Measurements from ENCODE around the gene ANKMY1. TPM values are rescaled to one million over a fixed set of nuclear protein-coding genes. Genes with fewer than 3 reads are reported as not detected.
A peak's percentile ranks its signal among the peaks of the same experiment; 100 is the strongest.

ANKMY1 gene
- total and polyA plus RNA-seq, 2 of the 13 experiments (the other 11 are each of a cell fraction or from before 2014, with no cell fraction given), result 11.7 to 18.8 TPM

DNA sequence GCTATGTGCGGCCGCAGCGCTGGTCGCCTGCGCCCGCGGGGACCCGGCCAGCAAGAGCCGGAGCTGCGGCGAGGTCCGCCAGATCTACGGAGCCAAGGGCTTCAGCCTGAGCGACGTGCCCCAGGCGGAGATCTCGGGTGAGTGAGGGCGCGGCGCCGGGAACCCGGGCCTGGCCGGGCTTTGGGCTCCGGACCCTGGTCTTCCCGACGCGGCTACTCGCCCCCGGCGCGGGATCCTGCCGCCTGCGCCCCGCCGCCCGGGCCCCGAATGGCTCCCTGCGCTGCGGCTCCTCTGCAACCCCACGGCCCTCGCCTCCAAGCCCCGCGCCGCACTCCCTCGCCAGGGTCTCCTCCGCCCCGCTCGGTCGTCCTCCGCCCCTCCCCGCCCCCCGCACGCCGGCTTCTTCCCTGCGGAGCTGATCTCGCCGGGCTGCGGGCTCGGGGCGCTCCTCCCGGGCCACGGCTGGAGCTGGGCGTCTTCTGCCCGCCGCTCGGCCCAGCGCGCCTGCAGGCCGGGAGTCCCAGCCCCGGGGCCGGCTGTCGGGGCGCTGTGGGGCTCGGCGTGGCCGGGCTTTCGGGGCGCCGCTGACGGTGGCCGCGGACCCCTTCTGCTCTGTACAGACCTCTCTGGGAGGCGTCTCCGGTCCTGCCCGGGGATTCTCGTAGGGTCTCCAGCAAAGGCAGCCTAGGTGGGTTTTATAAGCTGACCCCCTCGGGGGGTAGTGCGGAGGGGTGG, 121.7 kb downstream of the ANKMY1 start (continued):
- no peak for TF ChIP-seq DZIP1 (CRISPR knock-in tag; IDR thresholded peaks at IDR 0.05)
- TF ChIP-seq, protein P1, sequence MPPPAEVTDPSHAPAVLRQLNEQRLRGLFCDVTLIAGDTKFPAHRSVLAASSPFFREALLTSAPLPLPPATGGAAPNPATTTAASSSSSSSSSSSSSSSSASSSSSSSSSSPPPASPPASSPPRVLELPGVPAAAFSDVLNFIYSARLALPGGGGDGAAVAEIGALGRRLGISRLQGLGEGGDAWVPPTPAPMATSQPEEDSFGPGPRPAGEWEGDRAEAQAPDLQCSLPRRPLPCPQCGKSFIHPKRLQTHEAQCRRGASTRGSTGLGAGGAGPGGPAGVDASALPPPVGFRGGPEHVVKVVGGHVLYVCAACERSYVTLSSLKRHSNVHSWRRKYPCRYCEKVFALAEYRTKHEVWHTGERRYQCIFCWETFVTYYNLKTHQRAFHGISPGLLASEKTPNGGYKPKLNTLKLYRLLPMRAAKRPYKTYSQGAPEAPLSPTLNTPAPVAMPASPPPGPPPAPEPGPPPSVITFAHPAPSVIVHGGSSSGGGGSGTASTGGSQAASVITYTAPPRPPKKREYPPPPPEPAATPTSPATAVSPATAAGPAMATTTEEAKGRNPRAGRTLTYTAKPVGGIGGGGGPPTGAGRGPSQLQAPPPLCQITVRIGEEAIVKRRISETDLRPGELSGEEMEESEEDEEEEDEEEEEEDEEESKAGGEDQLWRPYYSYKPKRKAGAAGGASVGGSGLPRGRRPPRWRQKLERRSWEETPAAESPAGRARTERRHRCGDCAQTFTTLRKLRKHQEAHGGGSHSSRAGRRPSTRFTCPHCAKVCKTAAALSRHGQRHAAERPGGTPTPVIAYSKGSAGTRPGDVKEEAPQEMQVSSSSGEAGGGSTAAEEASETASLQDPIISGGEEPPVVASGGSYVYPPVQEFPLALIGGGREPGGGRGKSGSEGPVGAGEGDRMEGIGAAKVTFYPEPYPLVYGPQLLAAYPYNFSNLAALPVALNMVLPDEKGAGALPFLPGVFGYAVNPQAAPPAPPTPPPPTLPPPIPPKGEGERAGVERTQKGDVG (CRISPR knock-in tag; IDR thresholded peaks at IDR 0.05; ENCODE audit: borderline replicate concordance), result no peak
- TF ChIP-seq HNRNPLL (IDR thresholded peaks at IDR 0.05; ENCODE audit: low read depth, low read length, poor library complexity, severe bottlenecking), result peak; percentile 17
- no peak for TF ChIP-seq ZNF180 (CRISPR knock-in tag; IDR thresholded peaks at IDR 0.05; ENCODE audit: borderline replicate concordance, low read depth)
- TF ChIP-seq ZNF333 (CRISPR knock-in tag; IDR thresholded peaks at IDR 0.05; ENCODE audit: borderline replicate concordance), result no peak
- peak; percentile 16 for TF ChIP-seq HNRNPK (IDR thresholded peaks at IDR 0.05; ENCODE audit: low read depth, low read length, poor library complexity, severe bottlenecking)
- no peak for TF ChIP-seq NR2F1 (CRISPR knock-in tag; IDR thresholded peaks at IDR 0.05)
- TF ChIP-seq HNRNPL (IDR thresholded peaks at IDR 0.05; ENCODE audit: low read depth, low read length), result no peak
- no peak for TF ChIP-seq ZNF749 (CRISPR knock-in tag; IDR thresholded peaks at IDR 0.05; ENCODE audit: borderline replicate concordance)
- TF ChIP-seq ZNF768 (CRISPR knock-in tag; IDR thresholded peaks at IDR 0.05), result peak; percentile 20; the same call in 1 of the 2 replicates
- TF ChIP-seq, protein P2, sequence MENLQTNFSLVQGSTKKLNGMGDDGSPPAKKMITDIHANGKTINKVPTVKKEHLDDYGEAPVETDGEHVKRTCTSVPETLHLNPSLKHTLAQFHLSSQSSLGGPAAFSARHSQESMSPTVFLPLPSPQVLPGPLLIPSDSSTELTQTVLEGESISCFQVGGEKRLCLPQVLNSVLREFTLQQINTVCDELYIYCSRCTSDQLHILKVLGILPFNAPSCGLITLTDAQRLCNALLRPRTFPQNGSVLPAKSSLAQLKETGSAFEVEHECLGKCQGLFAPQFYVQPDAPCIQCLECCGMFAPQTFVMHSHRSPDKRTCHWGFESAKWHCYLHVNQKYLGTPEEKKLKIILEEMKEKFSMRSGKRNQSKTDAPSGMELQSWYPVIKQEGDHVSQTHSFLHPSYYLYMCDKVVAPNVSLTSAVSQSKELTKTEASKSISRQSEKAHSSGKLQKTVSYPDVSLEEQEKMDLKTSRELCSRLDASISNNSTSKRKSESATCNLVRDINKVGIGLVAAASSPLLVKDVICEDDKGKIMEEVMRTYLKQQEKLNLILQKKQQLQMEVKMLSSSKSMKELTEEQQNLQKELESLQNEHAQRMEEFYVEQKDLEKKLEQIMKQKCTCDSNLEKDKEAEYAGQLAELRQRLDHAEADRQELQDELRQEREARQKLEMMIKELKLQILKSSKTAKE (CRISPR knock-in tag; IDR thresholded peaks at IDR 0.05; ENCODE audit: borderline replicate concordance), result no peak
- TF ChIP-seq, protein P3, sequence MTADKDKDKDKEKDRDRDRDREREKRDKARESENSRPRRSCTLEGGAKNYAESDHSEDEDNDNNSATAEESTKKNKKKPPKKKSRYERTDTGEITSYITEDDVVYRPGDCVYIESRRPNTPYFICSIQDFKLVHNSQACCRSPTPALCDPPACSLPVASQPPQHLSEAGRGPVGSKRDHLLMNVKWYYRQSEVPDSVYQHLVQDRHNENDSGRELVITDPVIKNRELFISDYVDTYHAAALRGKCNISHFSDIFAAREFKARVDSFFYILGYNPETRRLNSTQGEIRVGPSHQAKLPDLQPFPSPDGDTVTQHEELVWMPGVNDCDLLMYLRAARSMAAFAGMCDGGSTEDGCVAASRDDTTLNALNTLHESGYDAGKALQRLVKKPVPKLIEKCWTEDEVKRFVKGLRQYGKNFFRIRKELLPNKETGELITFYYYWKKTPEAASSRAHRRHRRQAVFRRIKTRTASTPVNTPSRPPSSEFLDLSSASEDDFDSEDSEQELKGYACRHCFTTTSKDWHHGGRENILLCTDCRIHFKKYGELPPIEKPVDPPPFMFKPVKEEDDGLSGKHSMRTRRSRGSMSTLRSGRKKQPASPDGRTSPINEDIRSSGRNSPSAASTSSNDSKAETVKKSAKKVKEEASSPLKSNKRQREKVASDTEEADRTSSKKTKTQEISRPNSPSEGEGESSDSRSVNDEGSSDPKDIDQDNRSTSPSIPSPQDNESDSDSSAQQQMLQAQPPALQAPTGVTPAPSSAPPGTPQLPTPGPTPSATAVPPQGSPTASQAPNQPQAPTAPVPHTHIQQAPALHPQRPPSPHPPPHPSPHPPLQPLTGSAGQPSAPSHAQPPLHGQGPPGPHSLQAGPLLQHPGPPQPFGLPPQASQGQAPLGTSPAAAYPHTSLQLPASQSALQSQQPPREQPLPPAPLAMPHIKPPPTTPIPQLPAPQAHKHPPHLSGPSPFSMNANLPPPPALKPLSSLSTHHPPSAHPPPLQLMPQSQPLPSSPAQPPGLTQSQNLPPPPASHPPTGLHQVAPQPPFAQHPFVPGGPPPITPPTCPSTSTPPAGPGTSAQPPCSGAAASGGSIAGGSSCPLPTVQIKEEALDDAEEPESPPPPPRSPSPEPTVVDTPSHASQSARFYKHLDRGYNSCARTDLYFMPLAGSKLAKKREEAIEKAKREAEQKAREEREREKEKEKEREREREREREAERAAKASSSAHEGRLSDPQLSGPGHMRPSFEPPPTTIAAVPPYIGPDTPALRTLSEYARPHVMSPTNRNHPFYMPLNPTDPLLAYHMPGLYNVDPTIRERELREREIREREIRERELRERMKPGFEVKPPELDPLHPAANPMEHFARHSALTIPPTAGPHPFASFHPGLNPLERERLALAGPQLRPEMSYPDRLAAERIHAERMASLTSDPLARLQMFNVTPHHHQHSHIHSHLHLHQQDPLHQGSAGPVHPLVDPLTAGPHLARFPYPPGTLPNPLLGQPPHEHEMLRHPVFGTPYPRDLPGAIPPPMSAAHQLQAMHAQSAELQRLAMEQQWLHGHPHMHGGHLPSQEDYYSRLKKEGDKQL (CRISPR knock-in tag; IDR thresholded peaks at IDR 0.05; ENCODE audit: low read depth), result no peak
- TF ChIP-seq TMF1 (CRISPR knock-in tag; IDR thresholded peaks at IDR 0.05; ENCODE audit: low read depth), result no peak

Measured in HepG2 (cell line).